SH-SY5Y (cell line): ENCODE results near the gene COQ9.

Source experiments
- GATA2 ChIP-seq: IDR thresholded peaks from 2 replicates; pipeline ENCODE4 v1.6.1; 2011; ENCODE audit warnings: mild to moderate bottlenecking, low read depth, low read length
- GATA3 ChIP-seq: IDR thresholded peaks from 2 replicates; pipeline ENCODE4 v1.6.1; 2011; ENCODE audit warnings: low read depth, mild to moderate bottlenecking, low read length, moderate library complexity

GRCh38 chr16:57493767-57494166 is 46.5 kb downstream of the COQ9 start:
- no peak for TF ChIP-seq GATA3
- TF ChIP-seq GATA2 = no peak
